ENCODE results near the gene E2F4.
A peak's percentile ranks its signal among the peaks of the same experiment; 100 is the strongest.

The E2F4 gene

GRCh38 chr16:67191995-67192681 lies at the start of gene E2F4:
TSS of gene E2F4 (plus strand) at chr16:67192155. CDS start at chr16:67192228, 73 bp downstream.
- DNase-seq (ENCODE audit: low read depth): peak; percentile 80

GRCh38 chr16:67142342-67142741 lies 49.6 kb upstream of the E2F4 start:
- no peak for DNase-seq (ENCODE audit: low read depth)

- no peak for DNase-seq (ENCODE audit: low read depth)
Observed at GRCh38 chr16:67144943-67145342, 47.0 kb upstream of the E2F4 start.

GRCh38 chr16:67145746-67146145 lies 46.2 kb upstream of the E2F4 start:
- DNase-seq (ENCODE audit: low read depth): no peak

GRCh38 chr16:67146523-67147357 lies 45.2 kb upstream of the E2F4 start:
- DNase-seq (ENCODE audit: low read depth): no peak

- DNase-seq (ENCODE audit: low read depth): no peak
Observed at GRCh38 chr16:67147437-67148140, 44.4 kb upstream of the E2F4 start.

- DNase-seq (ENCODE audit: low read depth): no peak
Observed at GRCh38 chr16:67148221-67148620, 43.7 kb upstream of the E2F4 start.

- DNase-seq (ENCODE audit: low read depth): no peak
Observed at GRCh38 chr16:67148656-67149275, 43.2 kb upstream of the E2F4 start.

- no peak for DNase-seq (ENCODE audit: low read depth)
Observed at GRCh38 chr16:67149276-67150046, 42.5 kb upstream of the E2F4 start.

GRCh38 chr16:67150047-67150832 lies 41.7 kb upstream of the E2F4 start:
- peak; percentile 49 for DNase-seq (ENCODE audit: low read depth)

GRCh38 chr16:67150833-67151396 lies 41.0 kb upstream of the E2F4 start, which contains the start of gene B3GNT9:
TSS of gene B3GNT9 (minus strand) at chr16:67150998. CDS start at chr16:67150485, 513 bp downstream.
- no peak for DNase-seq (ENCODE audit: low read depth)

GRCh38 chr16:67151431-67152097 lies 40.4 kb upstream of the E2F4 start:
- DNase-seq (ENCODE audit: low read depth): no peak

- DNase-seq (ENCODE audit: low read depth): no peak
Observed at GRCh38 chr16:67154578-67155294, 37.2 kb upstream of the E2F4 start.

- peak; percentile 76 for DNase-seq (ENCODE audit: low read depth)
Observed at GRCh38 chr16:67155295-67156142, 36.4 kb upstream of the E2F4 start.

GRCh38 chr16:67156143-67156844 lies 35.7 kb upstream of the E2F4 start:
- no peak for DNase-seq (ENCODE audit: low read depth)

- DNase-seq (ENCODE audit: low read depth): no peak
Observed at GRCh38 chr16:67157106-67157748, 34.7 kb upstream of the E2F4 start.

All from activated T-helper 9 cell treated with anti-CD3 and anti-CD28 coated beads, Interleukin-2, amount 50 U/mL, for 16 hours (primary cell).